ENCODE data around the gene ARL4D. TPM values are rescaled to one million over a fixed set of nuclear protein-coding genes. Genes with fewer than 3 reads are reported as not detected.

Gene ARL4D
- total and polyA plus RNA-seq, 4 donors, result 4.0 to 14.2 (median 8.4) TPM

- Histone ChIP-seq H3K27ac (ENCODE audit: low read depth in 1 of 2, low read length in 2 of 2) (no peak overlapping the region), H3K4me3 (ENCODE audit: low read length in 2 of 2) (no peak overlapping the region), H3K9me3 (ENCODE audit: control insufficient read depth, low read length) (no peaks in the 10 kb centered on the region), H3K36me3 (ENCODE audit: control insufficient read depth in 1 of 2, insufficient read depth in 2 of 2, low read length in 1 of 2) (no peaks in the 10 kb centered on the region), H3K4me1 (ENCODE audit: control insufficient read depth in 1 of 2, insufficient read depth in 2 of 2, low read length in 2 of 2) (no peaks in the 10 kb centered on the region), H3K27me3 (ENCODE audit: control insufficient read depth in 1 of 2, insufficient read depth in 2 of 2, low read length in 1 of 2) (no peaks in the 10 kb centered on the region)
- intact Hi-C loops (cut with DNase I), result no loop called here
- 81% methylated on average over 6 of the region's 6 CpGs for WGBS, 2 donors
- DNase-seq, result no peak
- no peak for ATAC-seq (ENCODE audit: low FRiP score)
These were observed 25.1 kb downstream of the ARL4D start for GRCh38 chr17:43423777-43424455.

GRCh38 chr17:43427362-43428043, 28.7 kb downstream of the ARL4D start:
- no peak for ATAC-seq (ENCODE audit: low FRiP score)
- no peaks in the 10 kb centered on the region for H3K9me3 ChIP-seq (ENCODE audit: control insufficient read depth, low read length)
- DNase-seq, result no peak
- H3K36me3 ChIP-seq (ENCODE audit: control insufficient read depth in 1 of 2, insufficient read depth in 2 of 2, low read length in 1 of 2), result no peaks in the 10 kb centered on the region
- intact Hi-C loops (cut with DNase I), result no loop called here
- 87 to 89% methylated on average over 9 of the region's 9 CpGs for WGBS, 2 donors
- peaks cover 0 to 2% of the 10 kb centered on the region in 2 donors for H3K4me1 ChIP-seq (ENCODE audit: control insufficient read depth in 1 of 2, insufficient read depth in 2 of 2, low read length in 2 of 2)
- no peaks in the 10 kb centered on the region for H3K27me3 ChIP-seq (ENCODE audit: control insufficient read depth in 1 of 2, insufficient read depth in 2 of 2, low read length in 1 of 2)
- H3K4me3 ChIP-seq (ENCODE audit: low read length in 2 of 2), result no peak overlapping the region
- H3K27ac ChIP-seq (ENCODE audit: low read depth in 1 of 2, low read length in 2 of 2), result no peak overlapping the region

GRCh38 chr17:43428524-43428923, 29.7 kb downstream of the ARL4D start:
- Histone ChIP-seq H3K27ac (ENCODE audit: low read depth in 1 of 2, low read length in 2 of 2) (no peak overlapping the region), H3K27me3 (ENCODE audit: control insufficient read depth in 1 of 2, insufficient read depth in 2 of 2, low read length in 1 of 2) (no peaks in the 10 kb centered on the region), H3K36me3 (ENCODE audit: control insufficient read depth in 1 of 2, insufficient read depth in 2 of 2, low read length in 1 of 2) (no peaks in the 10 kb centered on the region), H3K9me3 (ENCODE audit: control insufficient read depth, low read length) (no peaks in the 10 kb centered on the region), H3K4me1 (ENCODE audit: control insufficient read depth in 1 of 2, insufficient read depth in 2 of 2, low read length in 2 of 2) (peaks cover 0 to 2% of the 10 kb centered on the region in 2 donors), H3K4me3 (ENCODE audit: low read length in 2 of 2) (no peak overlapping the region)
- intact Hi-C loops (cut with DNase I), result no loop called here
- 65 to 67% methylated on average over 5 of the region's 5 CpGs for WGBS, 2 donors
- no peak for ATAC-seq (ENCODE audit: low FRiP score)
- DNase-seq, result no peak

GRCh38 chr17:43430936-43431713, 32.3 kb downstream of the ARL4D start:
- H3K9me3 ChIP-seq (ENCODE audit: control insufficient read depth, low read length), result no peaks in the 10 kb centered on the region
- ATAC-seq (ENCODE audit: low FRiP score), result peak; percentile 7
- DNase-seq, result no peak
- H3K4me1 ChIP-seq (ENCODE audit: control insufficient read depth in 1 of 2, insufficient read depth in 2 of 2, low read length in 2 of 2), result peaks cover 0 to 5% of the 10 kb centered on the region in 2 donors
- H3K27me3 ChIP-seq (ENCODE audit: control insufficient read depth in 1 of 2, insufficient read depth in 2 of 2, low read length in 1 of 2), result no peaks in the 10 kb centered on the region
- H3K36me3 ChIP-seq (ENCODE audit: control insufficient read depth in 1 of 2, insufficient read depth in 2 of 2, low read length in 1 of 2), result no peaks in the 10 kb centered on the region
- no peak overlapping the region for H3K27ac ChIP-seq (ENCODE audit: low read depth in 1 of 2, low read length in 2 of 2)
- 59 to 70% methylated on average over 6 of the region's 6 CpGs for WGBS, 2 donors
- H3K4me3 ChIP-seq (ENCODE audit: low read length in 2 of 2), result no peak overlapping the region
- intact Hi-C loops (cut with DNase I), result loop anchor here in 1 of 2 donors (2.0 to 5.0 kb wide), 2 partner anchors 36 to 46 kb away; no protein-coding TSS in a partner anchor

- no peaks in the 10 kb centered on the region for H3K36me3 ChIP-seq (ENCODE audit: control insufficient read depth in 1 of 2, insufficient read depth in 2 of 2, low read length in 1 of 2)
- H3K4me1 ChIP-seq (ENCODE audit: control insufficient read depth in 1 of 2, insufficient read depth in 2 of 2, low read length in 2 of 2), result peaks cover 0 to 5% of the 10 kb centered on the region in 2 donors
- H3K9me3 ChIP-seq (ENCODE audit: control insufficient read depth, low read length), result no peaks in the 10 kb centered on the region
- intact Hi-C loops (cut with DNase I), result loop anchor here in 1 of 2 donors (2.0 to 5.0 kb wide), 2 partner anchors 37 to 45 kb away; no protein-coding TSS in a partner anchor
- H3K27me3 ChIP-seq (ENCODE audit: control insufficient read depth in 1 of 2, insufficient read depth in 2 of 2, low read length in 1 of 2), result no peaks in the 10 kb centered on the region
- ATAC-seq (ENCODE audit: low FRiP score) (peak; percentile 71), DNase-seq (no peak)
- no peak overlapping the region for H3K4me3 ChIP-seq (ENCODE audit: low read length in 2 of 2)
- WGBS, 2 donors, result 43 to 47% methylated on average over 9 of the region's 9 CpGs
- no peak overlapping the region for H3K27ac ChIP-seq (ENCODE audit: low read depth in 1 of 2, low read length in 2 of 2)
These were observed 33.1 kb downstream of the ARL4D start for GRCh38 chr17:43431714-43432523.

- no peaks in the 10 kb centered on the region for H3K9me3 ChIP-seq (ENCODE audit: control insufficient read depth, low read length)
- no peak for ATAC-seq (ENCODE audit: low FRiP score)
- H3K4me3 ChIP-seq (ENCODE audit: low read length in 2 of 2), result no peak overlapping the region
- WGBS, 2 donors, result 76 to 92% methylated on average over 4 of the region's 4 CpGs
- no peaks in the 10 kb centered on the region for H3K27me3 ChIP-seq (ENCODE audit: control insufficient read depth in 1 of 2, insufficient read depth in 2 of 2, low read length in 1 of 2)
- DNase-seq, result no peak
- intact Hi-C loops (cut with DNase I), result loop anchor here in 1 of 2 donors (5.0 kb wide), 1 partner anchor 42 kb away; no protein-coding TSS in a partner anchor
- no peaks in the 10 kb centered on the region for H3K36me3 ChIP-seq (ENCODE audit: control insufficient read depth in 1 of 2, insufficient read depth in 2 of 2, low read length in 1 of 2)
- H3K4me1 ChIP-seq (ENCODE audit: control insufficient read depth in 1 of 2, insufficient read depth in 2 of 2, low read length in 2 of 2), result peaks cover 0 to 5% of the 10 kb centered on the region in 2 donors
- H3K27ac ChIP-seq (ENCODE audit: low read depth in 1 of 2, low read length in 2 of 2), result no peak overlapping the region
These were observed 36.1 kb downstream of the ARL4D start for GRCh38 chr17:43434902-43435319.

GRCh38 chr17:43437756-43438155, 39.0 kb downstream of the ARL4D start:
- no peak for DNase-seq
- no peak overlapping the region for H3K27ac ChIP-seq (ENCODE audit: low read depth in 1 of 2, low read length in 2 of 2)
- no peaks in the 10 kb centered on the region for H3K27me3 ChIP-seq (ENCODE audit: control insufficient read depth in 1 of 2, insufficient read depth in 2 of 2, low read length in 1 of 2)
- no peak overlapping the region for H3K4me3 ChIP-seq (ENCODE audit: low read length in 2 of 2)
- no peaks in the 10 kb centered on the region for H3K36me3 ChIP-seq (ENCODE audit: control insufficient read depth in 1 of 2, insufficient read depth in 2 of 2, low read length in 1 of 2)
- no peak for ATAC-seq (ENCODE audit: low FRiP score)
- peaks cover 0 to 3% of the 10 kb centered on the region in 2 donors for H3K4me1 ChIP-seq (ENCODE audit: control insufficient read depth in 1 of 2, insufficient read depth in 2 of 2, low read length in 2 of 2)
- WGBS, 2 donors, result 78 to 80% methylated on average over 1 of the region's 1 CpG
- no peaks in the 10 kb centered on the region for H3K9me3 ChIP-seq (ENCODE audit: control insufficient read depth, low read length)
- intact Hi-C loops (cut with DNase I), result no loop called here

- no peak overlapping the region for H3K27ac ChIP-seq (ENCODE audit: low read depth in 1 of 2, low read length in 2 of 2)
- no peaks in the 10 kb centered on the region for H3K27me3 ChIP-seq (ENCODE audit: control insufficient read depth in 1 of 2, insufficient read depth in 2 of 2, low read length in 1 of 2)
- WGBS, 2 donors, result 69 to 79% methylated on average over 5 of the region's 5 CpGs
- peaks cover 0 to 3% of the 10 kb centered on the region in 2 donors for H3K4me1 ChIP-seq (ENCODE audit: control insufficient read depth in 1 of 2, insufficient read depth in 2 of 2, low read length in 2 of 2)
- H3K9me3 ChIP-seq (ENCODE audit: control insufficient read depth, low read length), result no peaks in the 10 kb centered on the region
- H3K36me3 ChIP-seq (ENCODE audit: control insufficient read depth in 1 of 2, insufficient read depth in 2 of 2, low read length in 1 of 2), result no peaks in the 10 kb centered on the region
- DNase-seq, result no peak
- no peak for ATAC-seq (ENCODE audit: low FRiP score)
- H3K4me3 ChIP-seq (ENCODE audit: low read length in 2 of 2), result no peak overlapping the region
- intact Hi-C loops (cut with DNase I), result no loop called here
These were observed 39.8 kb downstream of the ARL4D start for GRCh38 chr17:43438626-43439025.

Measured in aorta (tissue), 5 donors.